ENCODE data around the gene HCFC1.

DNA sequence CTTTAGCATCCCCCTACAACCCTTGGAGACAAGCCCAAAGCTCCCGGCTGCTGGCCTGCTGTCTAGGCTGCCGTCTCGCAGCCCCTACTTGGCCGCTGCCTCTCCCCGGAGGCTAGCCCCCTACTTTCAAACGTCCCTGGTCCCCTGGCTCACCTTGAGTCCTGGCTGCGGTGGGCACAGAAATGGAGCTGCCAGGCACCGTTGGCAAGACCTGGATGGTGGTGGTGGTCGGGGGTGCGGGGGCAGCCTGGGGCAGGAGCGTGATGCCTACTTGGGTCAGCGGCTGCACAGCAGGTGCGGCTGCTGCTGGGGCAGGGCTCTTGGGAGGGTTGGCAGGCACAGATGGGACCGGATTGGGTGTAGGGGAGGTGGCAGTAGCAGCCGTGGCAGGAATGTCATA lies 12.0 kb downstream of the HCFC1 start:
- TF ChIP-seq, protein P1, sequence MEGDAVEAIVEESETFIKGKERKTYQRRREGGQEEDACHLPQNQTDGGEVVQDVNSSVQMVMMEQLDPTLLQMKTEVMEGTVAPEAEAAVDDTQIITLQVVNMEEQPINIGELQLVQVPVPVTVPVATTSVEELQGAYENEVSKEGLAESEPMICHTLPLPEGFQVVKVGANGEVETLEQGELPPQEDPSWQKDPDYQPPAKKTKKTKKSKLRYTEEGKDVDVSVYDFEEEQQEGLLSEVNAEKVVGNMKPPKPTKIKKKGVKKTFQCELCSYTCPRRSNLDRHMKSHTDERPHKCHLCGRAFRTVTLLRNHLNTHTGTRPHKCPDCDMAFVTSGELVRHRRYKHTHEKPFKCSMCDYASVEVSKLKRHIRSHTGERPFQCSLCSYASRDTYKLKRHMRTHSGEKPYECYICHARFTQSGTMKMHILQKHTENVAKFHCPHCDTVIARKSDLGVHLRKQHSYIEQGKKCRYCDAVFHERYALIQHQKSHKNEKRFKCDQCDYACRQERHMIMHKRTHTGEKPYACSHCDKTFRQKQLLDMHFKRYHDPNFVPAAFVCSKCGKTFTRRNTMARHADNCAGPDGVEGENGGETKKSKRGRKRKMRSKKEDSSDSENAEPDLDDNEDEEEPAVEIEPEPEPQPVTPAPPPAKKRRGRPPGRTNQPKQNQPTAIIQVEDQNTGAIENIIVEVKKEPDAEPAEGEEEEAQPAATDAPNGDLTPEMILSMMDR (IDR thresholded peaks at IDR 0.05; ENCODE audit: low read depth, low read length, poor library complexity, severe bottlenecking), result no peak
- TF ChIP-seq EZH2phosphoT487 (IDR thresholded peaks at IDR 0.05; ENCODE audit: borderline replicate concordance, low read length), result no peak
